H1 (cell line): ENCODE data around the gene TIAM2. TPM values are rescaled to one million over a fixed set of nuclear protein-coding genes. Genes with fewer than 3 reads are reported as not detected.

ENCODE experiments used
- KDM5A ChIP-seq: fragments of 200-600 bp; IDR thresholded peaks from 2 replicates; pipeline ENCODE4 v1.7.1; 2012; ENCODE audit warnings: mild to moderate bottlenecking, low read length, inconsistent platforms, mixed read lengths
- NRF1 ChIP-seq: IDR thresholded peaks from 2 replicates; pipeline ENCODE4 v1.6.1; 2011; ENCODE audit warnings: mild to moderate bottlenecking, low read depth, low read length, improper control_type of control experiment
- RBBP5 ChIP-seq: IDR thresholded peaks from 2 replicates; pipeline ENCODE4 v1.7.1; 2012; ENCODE audit warnings: low read depth, mild to moderate bottlenecking, inconsistent platforms, low read length, moderate library complexity, borderline replicate concordance
- polyA plus RNA-seq, 7 experiments: library from polyadenylated mRNA; depleted of rRNA in 3 of 7; stranded (reverse) in 5 of 7; unstranded in 2 of 7; fragments of >200 nt in 5 of 7; fragments of 200-250 nt in 2 of 7; gene quantifications; 1 replicate in 5 of 7; 2 replicates in 1 of 7; 4 replicates in 1 of 7; pipeline versions ENCODE4 v1.2.1 to v1.2.3, GENCODE V29; 2011 to 2013; ENCODE audit warnings: missing spikeins in 2 of 7, mixed read lengths in 2 of 7
- total RNA-seq: library from RNA; stranded (reverse); fragmentation: NEBNext Ultra II Directional; extraction: Animal tissue kit (Norgen Biotek cat#: 25700); gene quantifications from 2 replicates; pipeline ENCODE4 v1.2.1, GENCODE V29; 2021

TIAM2 gene
- total and polyA plus RNA-seq, 2 of the 8 experiments (the other 6 are each of a cell fraction or from before 2014, with no cell fraction given) = 7.4 to 23.9 TPM

GRCh38 chr6:155117785-155118184 lies 122.7 kb downstream of the TIAM2 start (continued):
- no peak for TF ChIP-seq RBBP5
- no peak for TF ChIP-seq NRF1
- TF ChIP-seq KDM5A = no peak
